ENCODE results near the gene CCN5.
"Not testable (repeated sequence)": the region's sequence is repeated elsewhere in the genome, so short reads cannot be mapped to it uniquely, and the experiment has no call there.

CCN5 gene

GRCh38 chr20:44752099-44752931 lies 37.1 kb downstream of the CCN5 start:
- Histone ChIP-seq H3K4me1 (ENCODE audit: insufficient read depth, low read length) (no peaks in the 10 kb centered on the region), H3K27me3 (ENCODE audit: insufficient read depth, low read length) (peaks cover 1% of the 10 kb centered on the region), H3K36me3 (ENCODE audit: insufficient read depth, low read length) (no peaks in the 10 kb centered on the region), H3K4me3 (ENCODE audit: low read length) (no peak overlapping the region), H3K9me3 (ENCODE audit: low read length) (no peaks in the 10 kb centered on the region), H2AFZ (ENCODE audit: low read depth, low read length) (no peak overlapping the region)

DNA sequence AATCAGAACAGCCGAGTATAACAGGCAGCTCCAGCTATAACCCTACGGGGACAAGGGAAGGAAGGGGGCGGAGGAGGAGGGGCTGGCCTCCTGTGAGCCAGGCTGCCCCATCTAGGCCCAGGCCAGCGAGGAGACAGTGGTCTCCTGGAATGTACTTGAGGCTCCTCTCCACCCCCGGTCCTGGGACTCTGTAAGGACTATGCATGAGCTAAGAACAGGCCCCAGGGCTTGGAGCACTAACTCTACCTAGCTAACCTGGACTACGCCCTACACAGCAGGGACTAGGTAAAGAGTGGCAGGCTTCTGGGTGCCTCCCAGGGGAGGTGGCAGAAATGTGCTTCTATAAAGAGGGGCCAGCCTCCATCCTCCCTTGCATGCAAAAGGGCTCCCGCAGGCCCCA lies 39.4 kb downstream of the CCN5 start:
- no peak overlapping the region for H3K4me3 ChIP-seq (ENCODE audit: low read length)
- no peaks in the 10 kb centered on the region for H3K27me3 ChIP-seq (ENCODE audit: insufficient read depth, low read length)
- H3K36me3 ChIP-seq (ENCODE audit: insufficient read depth, low read length): no peaks in the 10 kb centered on the region
- no peaks in the 10 kb centered on the region for H3K4me1 ChIP-seq (ENCODE audit: insufficient read depth, low read length)
- H2AFZ ChIP-seq (ENCODE audit: low read depth, low read length): no peak overlapping the region
- H3K9me3 ChIP-seq (ENCODE audit: low read length): no peaks in the 10 kb centered on the region

- Histone ChIP-seq H3K4me1 (ENCODE audit: insufficient read depth, low read length) (no peaks in the 10 kb centered on the region), H3K4me3 (ENCODE audit: low read length) (no peak overlapping the region), H3K27me3 (ENCODE audit: insufficient read depth, low read length) (no peaks in the 10 kb centered on the region), H2AFZ (ENCODE audit: low read depth, low read length) (no peak overlapping the region), H3K36me3 (ENCODE audit: insufficient read depth, low read length) (no peaks in the 10 kb centered on the region), H3K9me3 (ENCODE audit: low read length) (no peaks in the 10 kb centered on the region)
Measured at GRCh38 chr20:44756011-44756688, 41.0 kb downstream of the CCN5 start.

DNA sequence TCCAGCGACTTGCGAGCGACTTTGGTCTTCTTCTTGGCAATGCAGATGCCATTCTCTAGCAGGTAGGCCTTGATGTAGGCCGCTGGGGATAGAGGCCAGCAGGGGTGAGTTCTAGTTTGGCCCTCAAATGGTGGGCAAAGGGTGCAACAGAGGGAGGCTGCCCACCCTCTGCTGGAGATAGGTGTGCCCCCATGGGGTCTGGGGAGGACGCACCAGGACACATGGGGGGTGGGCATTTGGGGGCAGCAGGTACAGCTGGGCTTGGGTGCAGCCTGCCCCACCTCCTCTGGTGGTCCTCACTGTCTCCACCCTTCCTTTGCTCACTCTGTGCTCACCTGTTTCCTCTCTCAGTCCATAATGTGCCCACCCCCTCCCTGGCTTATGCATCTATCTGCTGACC lies 41.8 kb downstream of the CCN5 start:
- H3K36me3 ChIP-seq (ENCODE audit: insufficient read depth, low read length): no peaks in the 10 kb centered on the region
- no peaks in the 10 kb centered on the region for H3K9me3 ChIP-seq (ENCODE audit: low read length)
- H2AFZ ChIP-seq (ENCODE audit: low read depth, low read length): no peak overlapping the region
- no peaks in the 10 kb centered on the region for H3K27me3 ChIP-seq (ENCODE audit: insufficient read depth, low read length)
- H3K4me1 ChIP-seq (ENCODE audit: insufficient read depth, low read length): no peaks in the 10 kb centered on the region
- no peak overlapping the region for H3K4me3 ChIP-seq (ENCODE audit: low read length)

DNA sequence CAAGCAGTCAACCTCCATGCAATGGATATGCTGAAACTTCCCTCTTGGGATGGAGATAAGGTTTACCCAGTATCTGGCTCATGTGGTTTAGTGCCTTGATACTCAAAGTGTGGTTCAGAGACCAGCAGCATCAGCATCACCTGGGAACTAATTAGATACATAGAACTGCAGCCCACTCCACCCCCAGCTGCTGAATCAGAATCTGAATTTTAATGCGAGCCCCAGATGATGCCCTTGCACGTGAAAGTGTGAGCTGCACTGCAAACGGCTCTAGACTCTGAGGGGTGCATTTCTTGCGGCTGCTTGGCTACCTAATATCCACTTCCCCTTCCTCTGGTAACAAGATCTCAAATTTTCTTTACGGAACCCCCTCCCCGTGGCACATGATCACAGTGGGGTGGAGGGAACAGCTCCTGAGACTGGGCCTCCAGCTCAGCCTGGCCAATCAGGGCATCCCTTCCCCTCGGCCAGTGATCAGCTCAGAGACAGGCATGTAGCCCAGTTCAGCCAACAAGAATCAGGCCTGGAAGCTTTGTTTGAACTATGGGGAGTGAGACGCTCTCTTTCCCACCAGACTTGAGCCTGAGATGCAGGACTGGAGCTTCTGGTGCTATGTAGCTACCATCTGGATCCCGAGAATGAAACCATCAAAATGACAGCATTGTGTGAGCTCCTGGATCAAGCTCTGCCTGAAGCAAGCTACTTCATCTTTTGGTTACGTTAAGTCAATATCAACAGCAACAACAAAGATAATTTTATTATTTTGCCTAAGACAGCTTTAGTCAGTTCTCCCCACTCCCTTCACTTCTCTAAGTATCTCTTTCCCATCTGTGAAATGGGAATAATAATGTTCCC lies 43.3 kb downstream of the CCN5 start:
- Histone ChIP-seq H3K9me3 (ENCODE audit: low read length) (no peaks in the 10 kb centered on the region), H3K4me1 (ENCODE audit: insufficient read depth, low read length) (peaks cover 4% of the 10 kb centered on the region), H3K27me3 (ENCODE audit: insufficient read depth, low read length) (no peaks in the 10 kb centered on the region), H3K36me3 (ENCODE audit: insufficient read depth, low read length) (no peaks in the 10 kb centered on the region), H2AFZ (ENCODE audit: low read depth, low read length) (no peak overlapping the region), H3K4me3 (ENCODE audit: low read length) (no peak overlapping the region)

- peaks cover 4% of the 10 kb centered on the region for H3K4me1 ChIP-seq (ENCODE audit: insufficient read depth, low read length)
- no peak overlapping the region for H2AFZ ChIP-seq (ENCODE audit: low read depth, low read length)
- no peaks in the 10 kb centered on the region for H3K36me3 ChIP-seq (ENCODE audit: insufficient read depth, low read length)
- H3K4me3 ChIP-seq (ENCODE audit: low read length): no peak overlapping the region
- no peaks in the 10 kb centered on the region for H3K27me3 ChIP-seq (ENCODE audit: insufficient read depth, low read length)
- no peaks in the 10 kb centered on the region for H3K9me3 ChIP-seq (ENCODE audit: low read length)
Measured at GRCh38 chr20:44759595-44759994, 44.4 kb downstream of the CCN5 start.

- H3K4me3 ChIP-seq (ENCODE audit: low read length): no peak overlapping the region
- no peak overlapping the region for H2AFZ ChIP-seq (ENCODE audit: low read depth, low read length)
- H3K9me3 ChIP-seq (ENCODE audit: low read length): no peaks in the 10 kb centered on the region
- H3K36me3 ChIP-seq (ENCODE audit: insufficient read depth, low read length): no peaks in the 10 kb centered on the region
- H3K27me3 ChIP-seq (ENCODE audit: insufficient read depth, low read length): no peaks in the 10 kb centered on the region
- peaks cover 4% of the 10 kb centered on the region for H3K4me1 ChIP-seq (ENCODE audit: insufficient read depth, low read length)
Measured at GRCh38 chr20:44761423-44761822, 46.3 kb downstream of the CCN5 start.

GRCh38 chr20:44762466-44763140 lies 47.4 kb downstream of the CCN5 start:
- Histone ChIP-seq H3K27me3 (ENCODE audit: insufficient read depth, low read length) (no peaks in the 10 kb centered on the region), H3K4me1 (ENCODE audit: insufficient read depth, low read length) (peaks cover 4% of the 10 kb centered on the region), H2AFZ (ENCODE audit: low read depth, low read length) (no peak overlapping the region), H3K9me3 (ENCODE audit: low read length) (no peaks in the 10 kb centered on the region), H3K36me3 (ENCODE audit: insufficient read depth, low read length) (no peaks in the 10 kb centered on the region), H3K4me3 (ENCODE audit: low read length) (no peak overlapping the region)

DNA sequence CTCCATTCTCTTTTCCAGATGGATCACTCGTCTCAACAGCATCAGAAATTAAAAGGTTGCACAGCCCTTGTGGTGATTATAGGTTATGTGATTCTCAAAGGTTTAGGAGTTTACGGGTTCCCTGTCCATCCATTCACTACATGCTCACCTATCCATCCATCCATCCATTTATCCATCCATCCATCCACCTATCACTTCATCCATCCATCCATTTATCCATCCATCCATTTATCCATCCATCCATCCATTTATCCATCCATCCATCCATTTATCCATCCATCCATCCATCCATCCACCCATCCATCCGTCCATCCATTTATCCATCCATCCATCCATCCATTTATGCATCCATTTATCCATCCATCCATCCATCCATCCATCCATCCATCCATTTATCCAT lies 48.6 kb downstream of the CCN5 start:
- not testable (repeated sequence) for H3K4me1 ChIP-seq (ENCODE audit: insufficient read depth, low read length); H3K9me3 ChIP-seq (ENCODE audit: low read length); H3K36me3 ChIP-seq (ENCODE audit: insufficient read depth, low read length); H3K4me3 ChIP-seq (ENCODE audit: low read length); H3K27me3 ChIP-seq (ENCODE audit: insufficient read depth, low read length); H2AFZ ChIP-seq (ENCODE audit: low read depth, low read length)

GRCh38 chr20:44765091-44765490 lies 49.9 kb downstream of the CCN5 start:
- peaks cover 4% of the 10 kb centered on the region for H3K4me1 ChIP-seq (ENCODE audit: insufficient read depth, low read length)
- H2AFZ ChIP-seq (ENCODE audit: low read depth, low read length): no peak overlapping the region
- H3K27me3 ChIP-seq (ENCODE audit: insufficient read depth, low read length): no peaks in the 10 kb centered on the region
- no peaks in the 10 kb centered on the region for H3K9me3 ChIP-seq (ENCODE audit: low read length)
- no peaks in the 10 kb centered on the region for H3K36me3 ChIP-seq (ENCODE audit: insufficient read depth, low read length)
- no peak overlapping the region for H3K4me3 ChIP-seq (ENCODE audit: low read length)

GRCh38 chr20:44765701-44766347 lies 50.7 kb downstream of the CCN5 start:
- Histone ChIP-seq H3K4me1 (ENCODE audit: insufficient read depth, low read length) (peaks cover 4% of the 10 kb centered on the region), H3K9me3 (ENCODE audit: low read length) (no peaks in the 10 kb centered on the region), H2AFZ (ENCODE audit: low read depth, low read length) (no peak overlapping the region), H3K4me3 (ENCODE audit: low read length) (no peak overlapping the region), H3K27me3 (ENCODE audit: insufficient read depth, low read length) (no peaks in the 10 kb centered on the region), H3K36me3 (ENCODE audit: insufficient read depth, low read length) (no peaks in the 10 kb centered on the region)

GRCh38 chr20:44768256-44768655 lies 53.1 kb downstream of the CCN5 start:
- Histone ChIP-seq H3K27me3 (ENCODE audit: insufficient read depth, low read length) (no peaks in the 10 kb centered on the region), H3K9me3 (ENCODE audit: low read length) (no peaks in the 10 kb centered on the region), H3K4me3 (ENCODE audit: low read length) (no peak overlapping the region), H3K36me3 (ENCODE audit: insufficient read depth, low read length) (no peaks in the 10 kb centered on the region), H2AFZ (ENCODE audit: low read depth, low read length) (no peak overlapping the region), H3K4me1 (ENCODE audit: insufficient read depth, low read length) (no peaks in the 10 kb centered on the region)
